ENCODE results near the gene AMH.

GRCh38 chr19:2233601-2234280 lies 15.4 kb upstream of the AMH start:
- no peak for TF ChIP-seq CTCF (IDR thresholded peaks at IDR 0.05)
- TF ChIP-seq POLR2A (IDR thresholded peaks at IDR 0.05): no peak
